Activated T-cell treated with anti-CD3 and anti-CD28 coated beads, Interleukin-2, amount 50 U/mL, for 72 hours (primary cell): Measurements from ENCODE around the gene SLAMF8. TPM values are rescaled to one million over a fixed set of nuclear protein-coding genes. Genes with fewer than 3 reads are reported as not detected.

ENCODE experiments used
- ATAC-seq, 2 donors: fragments of 150-1000 bp; cut with Tn5 transposase; replicated peaks in 1 of 2; 2 replicates each; pipeline ENCODE4 v1.10.0; 2021; ENCODE audit warnings: moderate library complexity in 2 of 2, mild to moderate bottlenecking in 1 of 2
- DNase-seq, 2 donors: peaks; one replicate each; pipeline ENCODE4 v3.0.0; 2021 to 2022; ENCODE audit warnings: mixed read lengths in 1 of 2
- H3K27ac Mint-ChIP-seq: one replicate; pipeline ENCODE4 v1.8.0; 2022; ENCODE audit warnings: mild to moderate bottlenecking, moderate library complexity, mixed read lengths
- H3K27me3 Mint-ChIP-seq: one replicate; pipeline ENCODE4 v1.8.0; 2022; ENCODE audit warnings: low read depth, mixed read lengths
- H3K36me3 Mint-ChIP-seq, 2 donors: one replicate each; pipeline ENCODE4 v1.8.0; 2022; ENCODE audit warnings: mixed read lengths in 2 of 2, mild to moderate bottlenecking in 1 of 2; ENCODE audit not compliant: insufficient read depth in 2 of 2
- H3K4me1 Mint-ChIP-seq: one replicate; pipeline ENCODE4 v1.8.0; 2022; ENCODE audit warnings: low read depth, mixed read lengths
- H3K4me3 Mint-ChIP-seq, 2 donors: one replicate each; pipeline ENCODE4 v1.8.0; 2022; ENCODE audit warnings: mild to moderate bottlenecking in 2 of 2, mixed read lengths in 2 of 2, moderate library complexity in 2 of 2
- H3K9me3 Mint-ChIP-seq, 2 donors: one replicate each; pipeline ENCODE4 v1.8.0; 2022; ENCODE audit warnings: mixed read lengths in 2 of 2
- total RNA-seq, 2 donors: library from RNA; stranded (reverse); gene quantifications; one replicate each; pipeline ENCODE4 v1.2.3, GENCODE V29; 2022

Gene SLAMF8
- under 1 TPM; 0.31 to 0.53 TPM for total RNA-seq

GRCh38 chr1:159826441-159827101 lies at the start of gene SLAMF8:
SLAMF8 (plus strand) TSS chr1:159826873; CDS start chr1:159826899, 26 bp downstream.
- Mint-ChIP-seq H3K4me3 (peak within 1 kb of the TSS; percentile 19 to 68), H3K4me1 (peaks cover 59% of the 10 kb centered on the region), H3K9me3 (no peaks in the 10 kb centered on the region), H3K27me3 (no peaks in the 10 kb centered on the region), H3K27ac (peak within 1 kb of the TSS; percentile 18), H3K36me3 (peaks cover 0 to 1% of the 10 kb centered on the region in 2 donors)
- ATAC-seq (peak; percentile 89 to 90), DNase-seq (peak; percentile 71 to 77)

GRCh38 chr1:159778266-159778665 lies 48.4 kb upstream of the SLAMF8 start:
- Mint-ChIP-seq H3K27ac (no peak overlapping the region), H3K36me3 (no peaks in the 10 kb centered on the region), H3K27me3 (no peaks in the 10 kb centered on the region), H3K4me3 (no peak overlapping the region), H3K4me1 (peaks cover 17% of the 10 kb centered on the region), H3K9me3 (no peaks in the 10 kb centered on the region)
- DNase-seq, result no peak
- no peak for ATAC-seq

DNA sequence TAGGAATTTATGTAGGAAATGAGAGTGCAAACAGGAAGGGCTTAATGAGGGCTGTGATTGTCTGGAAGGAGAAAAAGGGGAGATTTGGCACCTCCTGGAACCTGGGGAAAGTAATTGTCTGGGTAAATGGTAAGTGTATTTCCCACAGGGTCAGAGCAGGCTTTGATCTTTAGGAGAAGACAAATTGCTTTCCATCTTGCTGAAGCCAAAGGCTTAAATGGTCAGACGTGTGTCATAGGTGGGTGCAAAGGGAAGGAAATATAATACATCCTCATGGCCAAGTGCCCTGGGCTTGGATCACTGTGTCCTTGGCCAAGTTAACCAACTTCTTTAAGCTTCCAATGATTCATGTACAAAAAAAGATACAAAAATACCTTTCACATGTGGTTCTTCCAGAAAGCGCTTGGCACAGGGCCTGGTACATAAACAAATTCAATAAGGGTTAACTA lies 47.2 kb upstream of the SLAMF8 start:
- H3K4me3 Mint-ChIP-seq, result peak overlapping the region in 1 of 2 donors; percentile 82
- no peak overlapping the region for H3K27ac Mint-ChIP-seq
- H3K36me3 Mint-ChIP-seq, result no peaks in the 10 kb centered on the region

DNA sequence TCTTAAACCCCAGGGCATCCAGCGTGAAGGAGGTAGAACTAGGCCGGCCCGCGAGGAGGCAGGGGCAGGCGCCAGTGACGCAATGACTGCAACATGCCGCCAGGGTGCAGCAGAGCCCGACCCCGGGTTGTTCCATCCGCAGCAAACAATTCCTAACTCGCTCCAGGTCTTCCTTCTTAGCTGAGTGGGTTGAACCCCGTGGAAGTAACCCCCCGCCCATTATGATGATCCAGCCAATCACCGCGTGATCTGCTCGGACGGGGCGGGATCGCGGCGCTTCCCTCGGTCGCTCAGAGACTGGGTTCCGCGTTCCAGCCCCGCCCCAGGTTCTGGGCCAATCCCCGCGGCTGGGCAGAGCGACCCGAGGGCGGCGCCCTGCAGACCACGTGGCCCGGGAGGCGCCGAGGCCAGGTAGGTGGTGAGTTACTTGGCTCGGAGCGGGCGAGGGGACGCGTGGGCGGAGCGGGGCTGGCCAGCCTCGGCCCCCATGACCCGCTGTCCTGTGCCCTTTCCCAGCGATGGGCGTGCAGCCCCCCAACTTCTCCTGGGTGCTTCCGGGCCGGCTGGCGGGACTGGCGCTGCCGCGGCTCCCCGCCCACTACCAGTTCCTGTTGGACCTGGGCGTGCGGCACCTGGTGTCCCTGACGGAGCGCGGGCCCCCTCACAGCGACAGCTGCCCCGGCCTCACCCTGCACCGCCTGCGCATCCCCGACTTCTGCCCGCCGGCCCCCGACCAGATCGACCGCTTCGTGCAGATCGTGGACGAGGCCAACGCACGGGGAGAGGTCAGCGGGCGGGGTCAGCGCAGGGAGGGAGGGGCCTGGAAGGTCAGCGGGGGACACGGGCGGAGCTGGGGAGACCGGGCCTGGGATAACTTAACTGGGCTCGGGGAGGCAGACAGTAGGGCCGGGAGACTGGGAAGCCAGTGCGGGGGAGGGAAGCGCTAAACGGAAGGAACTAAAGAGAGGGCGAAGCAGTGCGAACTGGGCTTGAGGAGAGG lies 45.8 kb upstream of the SLAMF8 start, which contains the start of gene DUSP23:
TSS of gene DUSP23 (plus strand) at position 380 of the 1,000 bp plus-strand sequence. CDS start at position 519, 139 bp downstream.
- ATAC-seq (peak; percentile 98 to 99), DNase-seq (peak; percentile 96)
- Mint-ChIP-seq H3K4me3 (peak within 1 kb of the TSS; percentile 69 to 82), H3K4me1 (peaks cover 17% of the 10 kb centered on the region), H3K9me3 (no peaks in the 10 kb centered on the region), H3K27ac (no peak within 1 kb of the TSS), H3K27me3 (no peaks in the 10 kb centered on the region), H3K36me3 (no peaks in the 10 kb centered on the region)

More for the DNA sequence above, 47.2 kb upstream of the SLAMF8 start:
- Mint-ChIP-seq H3K9me3 (no peaks in the 10 kb centered on the region), H3K4me1 (peaks cover 17% of the 10 kb centered on the region), H3K27me3 (no peaks in the 10 kb centered on the region)
- ATAC-seq (no peak), DNase-seq (no peak)

DNA sequence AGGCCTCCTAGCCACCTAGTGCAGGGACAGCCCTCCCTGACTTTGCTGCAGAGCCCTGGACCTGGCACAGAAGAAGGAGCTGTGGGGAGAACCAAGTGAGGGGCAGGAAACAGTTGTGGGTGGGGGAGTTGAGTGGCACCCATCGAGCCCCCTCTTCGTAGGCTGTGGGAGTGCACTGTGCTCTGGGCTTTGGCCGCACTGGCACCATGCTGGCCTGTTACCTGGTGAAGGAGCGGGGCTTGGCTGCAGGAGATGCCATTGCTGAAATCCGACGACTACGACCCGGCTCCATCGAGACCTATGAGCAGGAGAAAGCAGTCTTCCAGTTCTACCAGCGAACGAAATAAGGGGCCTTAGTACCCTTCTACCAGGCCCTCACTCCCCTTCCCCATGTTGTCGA lies 44.7 kb upstream of the SLAMF8 start:
- Mint-ChIP-seq H3K27ac (no peak overlapping the region), H3K4me3 (peak overlapping the region; percentile 69 to 82), H3K36me3 (no peaks in the 10 kb centered on the region), H3K9me3 (no peaks in the 10 kb centered on the region), H3K27me3 (no peaks in the 10 kb centered on the region), H3K4me1 (peaks cover 17% of the 10 kb centered on the region)
- DNase-seq, result no peak
- no peak for ATAC-seq

- Mint-ChIP-seq H3K9me3 (no peaks in the 10 kb centered on the region), H3K27ac (no peak overlapping the region), H3K27me3 (no peaks in the 10 kb centered on the region), H3K36me3 (no peaks in the 10 kb centered on the region), H3K4me1 (peaks cover 17% of the 10 kb centered on the region), H3K4me3 (no peak overlapping the region)
- DNase-seq, result no peak
- no peak for ATAC-seq
These were observed 42.9 kb upstream of the SLAMF8 start for GRCh38 chr1:159783724-159784123.

DNA sequence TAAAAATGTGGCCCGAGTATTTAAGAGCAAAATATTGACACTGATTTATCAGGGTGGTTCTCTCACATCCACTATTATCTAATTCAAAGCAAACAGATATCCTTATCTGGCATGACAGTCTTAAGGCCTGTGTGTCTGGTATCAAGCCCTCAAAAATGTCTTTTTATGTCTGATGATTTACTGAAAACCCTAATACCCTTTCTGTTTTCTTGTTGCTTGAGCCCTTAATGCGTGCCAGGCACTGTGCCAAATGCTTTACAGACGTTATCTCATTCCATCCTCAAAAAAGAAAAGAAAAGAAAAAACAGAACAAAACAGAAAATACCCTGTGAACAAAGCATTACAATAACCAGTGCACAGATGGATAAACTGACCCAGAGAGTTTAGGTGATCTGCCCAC lies 40.2 kb upstream of the SLAMF8 start:
- no peak for DNase-seq
- H3K36me3 Mint-ChIP-seq, result no peaks in the 10 kb centered on the region
- H3K27ac Mint-ChIP-seq, result no peak overlapping the region
- no peaks in the 10 kb centered on the region for H3K27me3 Mint-ChIP-seq
- H3K4me1 Mint-ChIP-seq, result peaks cover 2% of the 10 kb centered on the region
- H3K4me3 Mint-ChIP-seq, result no peak overlapping the region
- ATAC-seq, result no peak
- H3K9me3 Mint-ChIP-seq, result no peaks in the 10 kb centered on the region

DNA sequence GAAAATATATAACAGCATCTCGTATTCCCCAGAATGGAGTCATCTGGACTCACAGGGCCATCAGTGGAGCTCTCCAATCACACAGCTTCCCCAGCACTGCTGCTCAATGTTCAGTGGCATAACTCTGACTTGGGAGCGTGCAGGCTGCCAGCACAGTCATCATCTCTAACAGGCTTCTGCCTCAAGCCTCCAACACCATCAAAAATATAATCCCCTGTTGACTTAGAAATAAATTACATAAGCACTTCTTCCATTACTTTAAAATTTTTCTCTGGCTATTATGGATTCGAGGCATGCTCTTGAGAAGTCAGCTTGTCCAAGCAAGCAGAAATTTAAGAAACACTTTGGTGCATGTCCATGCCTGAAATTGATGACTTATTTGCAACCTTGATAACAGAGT lies 39.7 kb upstream of the SLAMF8 start:
- ATAC-seq (no peak), DNase-seq (no peak)
- no peaks in the 10 kb centered on the region for H3K9me3 Mint-ChIP-seq
- no peaks in the 10 kb centered on the region for H3K27me3 Mint-ChIP-seq
- H3K27ac Mint-ChIP-seq, result no peak overlapping the region
- no peaks in the 10 kb centered on the region for H3K36me3 Mint-ChIP-seq
- H3K4me3 Mint-ChIP-seq, result no peak overlapping the region
- no peaks in the 10 kb centered on the region for H3K4me1 Mint-ChIP-seq

DNA sequence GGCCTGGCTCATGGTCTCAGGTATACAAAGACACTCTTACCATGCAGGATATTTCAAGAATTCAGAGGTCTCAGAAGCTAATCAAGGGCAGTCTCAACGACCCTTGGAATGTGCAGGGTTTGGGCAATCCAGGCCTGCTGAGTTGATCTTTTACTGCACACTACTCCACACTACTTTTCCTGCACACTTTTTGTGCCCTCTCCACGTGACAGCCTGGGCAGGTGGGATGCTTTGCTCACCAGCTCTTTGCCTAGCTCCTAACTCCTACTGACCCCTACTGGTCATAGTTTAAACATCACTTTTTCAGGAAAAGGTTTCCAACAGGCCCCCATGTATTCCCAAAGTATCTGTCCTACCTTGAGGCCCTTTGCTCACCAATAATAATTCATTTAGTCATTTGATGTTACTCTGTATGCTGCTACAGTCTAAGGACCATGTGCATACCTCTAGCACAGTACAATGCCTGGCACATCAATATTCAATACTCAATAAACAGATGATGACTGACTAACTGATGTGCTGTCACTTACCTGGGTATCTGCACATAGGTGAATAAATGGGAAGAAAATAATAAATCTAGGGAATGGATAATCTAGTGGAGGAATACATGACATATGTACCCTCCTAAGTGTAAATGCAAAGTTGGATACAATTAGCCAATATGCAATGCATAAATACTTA lies 36.3 kb upstream of the SLAMF8 start:
- Mint-ChIP-seq H3K4me1 (no peaks in the 10 kb centered on the region), H3K4me3 (no peak overlapping the region), H3K36me3 (no peaks in the 10 kb centered on the region), H3K27ac (no peak overlapping the region), H3K9me3 (no peaks in the 10 kb centered on the region), H3K27me3 (no peaks in the 10 kb centered on the region)
- peak in 1 of 2 donors; percentile 32 for ATAC-seq
- no peak for DNase-seq

- DNase-seq, result no peak
- no peaks in the 10 kb centered on the region for H3K4me1 Mint-ChIP-seq
- H3K4me3 Mint-ChIP-seq, result no peak overlapping the region
These were observed 35.6 kb upstream of the SLAMF8 start for GRCh38 chr1:159791031-159791430.

GRCh38 chr1:159791461-159791860 lies 35.2 kb upstream of the SLAMF8 start:
- H3K36me3 Mint-ChIP-seq, result no peaks in the 10 kb centered on the region
- DNase-seq (no peak), ATAC-seq (no peak)
- no peaks in the 10 kb centered on the region for H3K27me3 Mint-ChIP-seq
- H3K4me3 Mint-ChIP-seq, result no peak overlapping the region
- H3K4me1 Mint-ChIP-seq, result no peaks in the 10 kb centered on the region
- no peaks in the 10 kb centered on the region for H3K9me3 Mint-ChIP-seq
- H3K27ac Mint-ChIP-seq, result no peak overlapping the region

More at GRCh38 chr1:159791031-159791430, 35.6 kb upstream of the SLAMF8 start:
- H3K36me3 Mint-ChIP-seq, result no peaks in the 10 kb centered on the region
- H3K27ac Mint-ChIP-seq, result no peak overlapping the region
- ATAC-seq, result no peak
- H3K9me3 Mint-ChIP-seq, result no peaks in the 10 kb centered on the region
- no peaks in the 10 kb centered on the region for H3K27me3 Mint-ChIP-seq

- H3K4me1 Mint-ChIP-seq, result peaks cover 12% of the 10 kb centered on the region
- H3K9me3 Mint-ChIP-seq, result no peaks in the 10 kb centered on the region
- no peak for ATAC-seq
- H3K4me3 Mint-ChIP-seq, result no peak overlapping the region
- H3K27me3 Mint-ChIP-seq, result peaks cover 6% of the 10 kb centered on the region
- no peak for DNase-seq
- no peak overlapping the region for H3K27ac Mint-ChIP-seq
- H3K36me3 Mint-ChIP-seq, result no peaks in the 10 kb centered on the region
These were observed 31.1 kb upstream of the SLAMF8 start for GRCh38 chr1:159795534-159795933.

DNA sequence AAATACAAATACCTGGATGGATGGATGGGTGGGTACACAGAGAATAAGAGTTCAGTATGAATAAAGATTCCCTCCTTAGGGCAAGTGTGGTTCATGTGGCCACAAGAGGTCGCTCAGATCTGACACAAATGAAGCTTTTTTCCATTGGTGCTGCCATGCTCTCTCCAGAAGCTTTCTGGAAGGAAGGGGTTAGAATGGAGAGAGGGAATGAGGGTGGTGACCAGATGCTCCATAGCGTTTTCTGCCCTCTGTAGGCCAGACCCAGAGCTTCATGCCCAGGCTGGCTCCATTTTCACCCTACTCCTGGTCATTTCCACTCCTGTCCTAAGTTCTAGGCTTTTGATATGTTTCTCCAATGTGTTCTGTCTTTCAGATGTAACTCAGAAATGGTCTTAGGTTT lies 27.8 kb upstream of the SLAMF8 start:
- peaks cover 17% of the 10 kb centered on the region for H3K4me1 Mint-ChIP-seq
- no peaks in the 10 kb centered on the region for H3K9me3 Mint-ChIP-seq
- peaks cover 6% of the 10 kb centered on the region for H3K27me3 Mint-ChIP-seq
- H3K4me3 Mint-ChIP-seq, result no peak overlapping the region
- no peak overlapping the region for H3K27ac Mint-ChIP-seq
- no peaks in the 10 kb centered on the region for H3K36me3 Mint-ChIP-seq
- ATAC-seq, result peak; percentile 63 to 64
- DNase-seq, result peak; percentile 41 to 46
